A673 (cell line): ENCODE measurements around the gene BTBD7. TPM values are rescaled to one million over a fixed set of nuclear protein-coding genes. Genes with fewer than 3 reads are reported as not detected.

Source experiments
- BruUV-seq: library from RNA; stranded (reverse); fragments of 400-500 nt; replicated peaks from 2 replicates; lab custom pipeline; 2021; lab: Mats Ljungman, UMichigan
- CTCF ChIA-PET: fragments of 300-600 bp; sonication (Branson Sonifier 250); formaldehyde crosslinking; loops from one replicate; lab custom pipeline; 2022; ENCODE audit warnings: antibody characterized with exemption; lab: Charles Lee
- POLR2A ChIA-PET: fragments of 300-600 bp; sonication (Branson Sonifier 250); formaldehyde crosslinking; loops from one replicate; lab custom pipeline; 2022; ENCODE audit warnings: antibody characterized with exemption; ENCODE audit not compliant: low non-redundant PET; lab: Charles Lee
- DNase-seq: peaks from one replicate; pipeline ENCODE4 v3.0.0-alpha.2; 2015; ENCODE audit warnings: low spot score
- H3K27ac ChIP-seq: fragments of 200-600 bp; sonication (generic); 2 replicates; pipeline ENCODE4 v1.5.1; 2016; ENCODE audit warnings: mixed run types, low read depth, mild to moderate bottlenecking, mixed read lengths, antibody characterized with exemption, low read length; ENCODE audit not compliant: poor library complexity, severe bottlenecking
- H3K27me3 ChIP-seq: fragments of 200-600 bp; sonication (generic); replicated peaks from 2 replicates; pipeline ENCODE4 v1.6.1; 2017; ENCODE audit warnings: mixed run types, low read depth, mild to moderate bottlenecking, mixed read lengths, antibody characterized with exemption, low read length; ENCODE audit not compliant: insufficient read depth, poor library complexity
- H3K36me3 ChIP-seq: fragments of 200-600 bp; sonication (generic); 2 replicates; pipeline ENCODE4 v1.6.1; 2016; ENCODE audit warnings: mixed run types, mild to moderate bottlenecking, mixed read lengths, antibody characterized with exemption, low read length; ENCODE audit not compliant: insufficient read depth, poor library complexity, severe bottlenecking
- H3K4me1 ChIP-seq: fragments of 200-600 bp; sonication (generic); 2 replicates; pipeline ENCODE4 v1.6.1; 2017; ENCODE audit warnings: mixed run types, mild to moderate bottlenecking, mixed read lengths, antibody characterized with exemption, low read length; ENCODE audit not compliant: insufficient read depth, poor library complexity, severe bottlenecking
- H3K4me3 ChIP-seq: fragments of 200-600 bp; sonication (generic); 2 replicates; pipeline ENCODE4 v1.5.1; 2016; ENCODE audit warnings: low read depth, mixed run types, mild to moderate bottlenecking, mixed read lengths, low read length; ENCODE audit not compliant: poor library complexity, severe bottlenecking
- H3K9me3 ChIP-seq: fragments of 200-600 bp; sonication (generic); 2 replicates; pipeline ENCODE4 v1.6.1; 2016; ENCODE audit warnings: mixed run types, low read depth, mild to moderate bottlenecking, mixed read lengths, antibody characterized with exemption, low read length; ENCODE audit not compliant: poor library complexity, severe bottlenecking
- EZH2 ChIP-seq: fragments of 200-600 bp; sonication (generic); IDR thresholded peaks from 2 replicates; pipeline ENCODE4 v1.6.1; 2017; ENCODE audit warnings: borderline replicate concordance, low read depth, mild to moderate bottlenecking, mixed read lengths, antibody characterized with exemption, low read length; ENCODE audit not compliant: poor library complexity, severe bottlenecking
- intact Hi-C: fragments of 100-400 bp; cut with micrococcal nuclease; formaldehyde crosslinking; loops from one replicate; pipeline ENCODE4 v1.10.0; 2022; ENCODE audit not compliant: unreplicated experiment
- total RNA-seq: library from RNA; stranded (reverse); gene quantifications from 2 replicates; pipeline ENCODE4 v1.2.3, GENCODE V29; 2021
- TF ChIP-seq, protein P1 (sequence below): fragments of 300-800, 200-600 bp; sonication (generic); conservative IDR thresholded peaks from 2 replicates; pipeline ENCODE4 v1.5.1; 2017; ENCODE audit warnings: low read depth, mild to moderate bottlenecking, antibody characterized with exemption, low read length, moderate library complexity, mixed read lengths

The BTBD7 gene
- total RNA-seq, 1 experiment from 2014 or later = 60.9 TPM

- DNase-seq = no peak
- CTCF ChIA-PET = no interaction called here
- intact Hi-C loops = no loop called here
- Histone ChIP-seq H3K27ac (no peak overlapping the region), H3K36me3 (no peaks in the 10 kb centered on the region), H3K9me3 (no peaks in the 10 kb centered on the region), H3K4me3 (no peak overlapping the region), H3K4me1 (peaks cover 4% of the 10 kb centered on the region), H3K27me3 (no peaks in the 10 kb centered on the region)
- no peak for TF ChIP-seq EZH2
- TF ChIP-seq, protein P1, sequence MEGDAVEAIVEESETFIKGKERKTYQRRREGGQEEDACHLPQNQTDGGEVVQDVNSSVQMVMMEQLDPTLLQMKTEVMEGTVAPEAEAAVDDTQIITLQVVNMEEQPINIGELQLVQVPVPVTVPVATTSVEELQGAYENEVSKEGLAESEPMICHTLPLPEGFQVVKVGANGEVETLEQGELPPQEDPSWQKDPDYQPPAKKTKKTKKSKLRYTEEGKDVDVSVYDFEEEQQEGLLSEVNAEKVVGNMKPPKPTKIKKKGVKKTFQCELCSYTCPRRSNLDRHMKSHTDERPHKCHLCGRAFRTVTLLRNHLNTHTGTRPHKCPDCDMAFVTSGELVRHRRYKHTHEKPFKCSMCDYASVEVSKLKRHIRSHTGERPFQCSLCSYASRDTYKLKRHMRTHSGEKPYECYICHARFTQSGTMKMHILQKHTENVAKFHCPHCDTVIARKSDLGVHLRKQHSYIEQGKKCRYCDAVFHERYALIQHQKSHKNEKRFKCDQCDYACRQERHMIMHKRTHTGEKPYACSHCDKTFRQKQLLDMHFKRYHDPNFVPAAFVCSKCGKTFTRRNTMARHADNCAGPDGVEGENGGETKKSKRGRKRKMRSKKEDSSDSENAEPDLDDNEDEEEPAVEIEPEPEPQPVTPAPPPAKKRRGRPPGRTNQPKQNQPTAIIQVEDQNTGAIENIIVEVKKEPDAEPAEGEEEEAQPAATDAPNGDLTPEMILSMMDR = no peak
- POLR2A ChIA-PET = no interaction called here
- no TSS peak for BruUV-seq
These were observed 58.6 kb downstream of the BTBD7 start for GRCh38 chr14:93274055-93274806.

- ChIA-PET CTCF (no interaction called here), POLR2A (no interaction called here)
- Histone ChIP-seq H3K36me3 (no peaks in the 10 kb centered on the region), H3K4me1 (peaks cover 4% of the 10 kb centered on the region), H3K27me3 (no peaks in the 10 kb centered on the region), H3K4me3 (no peak overlapping the region), H3K9me3 (no peaks in the 10 kb centered on the region), H3K27ac (peak overlapping the region; percentile 29)
- no TSS peak for BruUV-seq
- no peak for DNase-seq
- TF ChIP-seq, protein P1 = no peak
- no peak for TF ChIP-seq EZH2
- intact Hi-C loops = no loop called here
These were observed 61.7 kb downstream of the BTBD7 start for GRCh38 chr14:93271111-93271510.

DNA sequence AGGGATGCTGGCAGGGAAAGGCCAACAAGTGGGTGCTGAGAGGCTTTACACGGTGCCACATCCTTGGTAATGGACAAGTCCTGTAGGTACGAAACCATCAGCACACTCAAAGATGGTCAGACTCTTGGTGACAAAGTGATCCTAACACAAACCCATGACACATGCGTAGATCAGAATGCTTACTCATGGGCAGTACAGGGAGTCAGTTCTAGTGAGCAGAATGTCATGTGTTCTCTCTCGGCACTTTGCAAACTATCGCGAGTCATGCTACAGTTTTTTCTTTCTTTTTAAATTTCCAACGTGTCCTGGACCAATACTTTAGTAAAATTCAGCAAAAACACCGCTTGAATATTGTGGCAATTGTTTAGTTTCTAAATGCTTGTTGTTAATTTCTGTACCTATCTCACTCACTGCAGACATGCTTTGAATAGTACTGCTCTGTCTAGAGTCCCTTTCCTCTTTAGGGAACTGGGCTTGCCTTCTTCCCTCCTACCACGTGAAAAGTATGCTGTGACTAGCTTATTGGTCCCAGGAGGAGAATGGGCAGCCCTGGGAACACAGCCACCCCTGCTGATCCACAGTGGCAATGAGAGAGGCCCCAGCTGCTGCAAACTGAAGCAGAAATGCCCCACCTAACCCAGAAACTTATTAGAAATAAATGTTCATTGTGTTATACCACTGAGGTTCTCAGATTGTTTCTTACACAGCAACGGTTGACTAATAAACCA, 63.3 kb downstream of the BTBD7 start:
- no TSS peak for BruUV-seq
- POLR2A ChIA-PET = no interaction called here

More for the DNA sequence above, 63.3 kb downstream of the BTBD7 start:
- no peaks in the 10 kb centered on the region for H3K27me3 ChIP-seq
- no peaks in the 10 kb centered on the region for H3K36me3 ChIP-seq
- peaks cover 4% of the 10 kb centered on the region for H3K4me1 ChIP-seq
- intact Hi-C loops = no loop called here
- CTCF ChIA-PET = no interaction called here
- peak; percentile 48 for DNase-seq
- TF ChIP-seq, protein P1 = no peak
- TF ChIP-seq EZH2 = no peak
- no peaks in the 10 kb centered on the region for H3K9me3 ChIP-seq
- H3K27ac ChIP-seq = no peak overlapping the region
- no peak overlapping the region for H3K4me3 ChIP-seq
